SJSA1 (cell line): ENCODE results near the gene LRRN3. TPM values are rescaled to one million over a fixed set of nuclear protein-coding genes. Genes with fewer than 3 reads are reported as not detected.
"Not testable (repeated sequence)": the region's sequence is repeated elsewhere in the genome, so short reads cannot be mapped to it uniquely, and the experiment has no call there.

Experiments
- DNase-seq, 2 experiments: peaks; one replicate each; pipeline ENCODE4 v3.0.0-alpha.2; 2015 to 2020; ENCODE audit warnings: low spot score in 2 of 2, low read depth in 1 of 2
- H3K27ac ChIP-seq: fragments of 250-450 bp; sonication (Bioruptor Pico); 2 replicates; pipeline ENCODE4 v1.5.1; 2020; ENCODE audit warnings: mild to moderate bottlenecking, moderate library complexity
- H3K27me3 ChIP-seq: fragments of 250-450 bp; sonication (Bioruptor Pico); replicated peaks from 2 replicates; pipeline ENCODE4 v1.5.1; 2020; ENCODE audit warnings: mild to moderate bottlenecking, moderate library complexity
- H3K36me3 ChIP-seq: fragments of 250-450 bp; sonication (Bioruptor Pico); 2 replicates; pipeline ENCODE4 v1.5.1; 2020; ENCODE audit warnings: mild to moderate bottlenecking
- H3K4me1 ChIP-seq: fragments of 250-450 bp; sonication (Bioruptor Pico); replicated peaks from 2 replicates; pipeline ENCODE4 v1.6.1; 2021; ENCODE audit warnings: mild to moderate bottlenecking
- H3K4me3 ChIP-seq: fragments of 250-450 bp; sonication (Bioruptor Pico); 2 replicates; pipeline ENCODE4 v1.5.1; 2020; ENCODE audit warnings: mild to moderate bottlenecking
- H3K9me3 ChIP-seq: fragments of 250-450 bp; sonication (Bioruptor Pico); replicated peaks from 2 replicates; pipeline ENCODE4 v1.5.1; 2020; ENCODE audit warnings: mild to moderate bottlenecking
- total RNA-seq: library from RNA; depleted of rRNA; stranded (reverse); fragments of >200 nt; shearing (Covaris generic); gene quantifications from 2 replicates; pipeline ENCODE4 v1.2.3, GENCODE V29; 2014

Gene LRRN3
- total RNA-seq, 1 experiment from 2014 or later = not detected

- no peaks in the 10 kb centered on the region for H3K27me3 ChIP-seq
- H3K4me3 ChIP-seq = no peak overlapping the region
- H3K36me3 ChIP-seq = no peaks in the 10 kb centered on the region
- no peak for DNase-seq
- H3K4me1 ChIP-seq = peaks cover 4% of the 10 kb centered on the region; the same call in 1 of the 2 replicates
- H3K9me3 ChIP-seq = peaks cover 11% of the 10 kb centered on the region
- no peak overlapping the region for H3K27ac ChIP-seq
Measured at GRCh38 chr7:111067251-111067650, 23.7 kb upstream of the LRRN3 start.

GRCh38 chr7:111067682-111068081, 23.2 kb upstream of the LRRN3 start:
- no peak overlapping the region for H3K4me3 ChIP-seq
- peaks cover 4% of the 10 kb centered on the region; the same call in 1 of the 2 replicates for H3K4me1 ChIP-seq
- H3K9me3 ChIP-seq = peaks cover 7% of the 10 kb centered on the region; the same call in 1 of the 2 replicates
- H3K27me3 ChIP-seq = no peaks in the 10 kb centered on the region
- H3K27ac ChIP-seq = no peak overlapping the region
- no peaks in the 10 kb centered on the region for H3K36me3 ChIP-seq
- DNase-seq = no peak

GRCh38 chr7:111068618-111069017, 22.3 kb upstream of the LRRN3 start:
- no peak for DNase-seq
- Histone ChIP-seq H3K36me3 (no peaks in the 10 kb centered on the region), H3K27me3 (no peaks in the 10 kb centered on the region), H3K4me3 (no peak overlapping the region), H3K27ac (no peak overlapping the region), H3K9me3 (0 out of 2 replicates have a peak, but pooled peaks cover 3% of the 10 kb centered on the region), H3K4me1 (peaks cover 4% of the 10 kb centered on the region; the same call in 1 of the 2 replicates)

- Histone ChIP-seq H3K9me3 (0 out of 2 replicates have a peak, but pooled peaks cover 3% of the 10 kb centered on the region), H3K4me1 (peaks cover 7% of the 10 kb centered on the region; the same call in 1 of the 2 replicates), H3K4me3 (no peak overlapping the region), H3K27me3 (no peaks in the 10 kb centered on the region), H3K36me3 (no peaks in the 10 kb centered on the region), H3K27ac (no peak overlapping the region)
- no peak for DNase-seq
Measured at GRCh38 chr7:111071556-111071955, 19.4 kb upstream of the LRRN3 start.

GRCh38 chr7:111072658-111073057, 18.3 kb upstream of the LRRN3 start:
- not testable (repeated sequence) for H3K27ac ChIP-seq, DNase-seq, H3K4me1 ChIP-seq, H3K9me3 ChIP-seq, H3K27me3 ChIP-seq, H3K36me3 ChIP-seq, H3K4me3 ChIP-seq

GRCh38 chr7:111074071-111074747, 16.7 kb upstream of the LRRN3 start:
- H3K27ac ChIP-seq = no peak overlapping the region
- H3K27me3 ChIP-seq = no peaks in the 10 kb centered on the region
- H3K9me3 ChIP-seq = no peaks in the 10 kb centered on the region
- no peak overlapping the region for H3K4me3 ChIP-seq
- H3K36me3 ChIP-seq = no peaks in the 10 kb centered on the region
- H3K4me1 ChIP-seq = peaks cover 7% of the 10 kb centered on the region; the same call in 1 of the 2 replicates
- DNase-seq = no peak

- no peak for DNase-seq
- Histone ChIP-seq H3K4me1 (peaks cover 7% of the 10 kb centered on the region; the same call in 1 of the 2 replicates), H3K36me3 (no peaks in the 10 kb centered on the region), H3K4me3 (no peak overlapping the region), H3K27ac (no peak overlapping the region), H3K9me3 (no peaks in the 10 kb centered on the region), H3K27me3 (no peaks in the 10 kb centered on the region)
Measured at GRCh38 chr7:111074748-111075146, 16.2 kb upstream of the LRRN3 start.

- no peak for DNase-seq
- Histone ChIP-seq H3K4me3 (no peak overlapping the region), H3K36me3 (no peaks in the 10 kb centered on the region), H3K4me1 (peaks cover 8% of the 10 kb centered on the region), H3K9me3 (no peaks in the 10 kb centered on the region), H3K27me3 (no peaks in the 10 kb centered on the region), H3K27ac (no peak overlapping the region)
Measured at GRCh38 chr7:111075498-111075897, 15.4 kb upstream of the LRRN3 start.

GRCh38 chr7:111076205-111076604, 14.7 kb upstream of the LRRN3 start:
- DNase-seq = no peak
- Histone ChIP-seq H3K9me3 (no peaks in the 10 kb centered on the region), H3K36me3 (no peaks in the 10 kb centered on the region), H3K27me3 (no peaks in the 10 kb centered on the region), H3K27ac (no peak overlapping the region), H3K4me1 (peaks cover 15% of the 10 kb centered on the region), H3K4me3 (no peak overlapping the region)

- Histone ChIP-seq H3K27me3 (no peaks in the 10 kb centered on the region), H3K9me3 (no peaks in the 10 kb centered on the region), H3K4me3 (no peak overlapping the region), H3K4me1 (peaks cover 21% of the 10 kb centered on the region), H3K36me3 (no peaks in the 10 kb centered on the region), H3K27ac (no peak overlapping the region)
- DNase-seq = no peak
Measured at GRCh38 chr7:111077001-111077400, 13.9 kb upstream of the LRRN3 start.

GRCh38 chr7:111080495-111081105, 10.3 kb upstream of the LRRN3 start:
- H3K27me3 ChIP-seq = no peaks in the 10 kb centered on the region
- H3K4me3 ChIP-seq = no peak overlapping the region

GRCh38 chr7:111081546-111082267, 9.2 kb upstream of the LRRN3 start:
- Histone ChIP-seq H3K9me3 (no peaks in the 10 kb centered on the region), H3K4me3 (no peak overlapping the region), H3K36me3 (no peaks in the 10 kb centered on the region), H3K4me1 (peaks cover 45% of the 10 kb centered on the region), H3K27me3 (no peaks in the 10 kb centered on the region), H3K27ac (peak overlapping the region; percentile 95)
- no peak for DNase-seq

More at GRCh38 chr7:111080495-111081105, 10.3 kb upstream of the LRRN3 start:
- no peak for DNase-seq
- H3K9me3 ChIP-seq = no peaks in the 10 kb centered on the region
- no peaks in the 10 kb centered on the region for H3K36me3 ChIP-seq
- peak overlapping the region; percentile 95 for H3K27ac ChIP-seq
- H3K4me1 ChIP-seq = peaks cover 45% of the 10 kb centered on the region

- Histone ChIP-seq H3K27me3 (no peaks in the 10 kb centered on the region), H3K27ac (peak overlapping the region; percentile 95), H3K4me1 (peaks cover 45% of the 10 kb centered on the region), H3K36me3 (no peaks in the 10 kb centered on the region), H3K4me3 (no peak overlapping the region), H3K9me3 (no peaks in the 10 kb centered on the region)
- peak; percentile 61 to 88 for DNase-seq
Measured at GRCh38 chr7:111082351-111082750, 8.6 kb upstream of the LRRN3 start.

- Histone ChIP-seq H3K27me3 (no peaks in the 10 kb centered on the region), H3K4me1 (peaks cover 45% of the 10 kb centered on the region), H3K4me3 (no peak overlapping the region), H3K9me3 (no peaks in the 10 kb centered on the region), H3K36me3 (no peaks in the 10 kb centered on the region), H3K27ac (peak overlapping the region; percentile 95)
- peak; percentile 61 to 81 for DNase-seq
Measured at GRCh38 chr7:111083413-111083812, 7.5 kb upstream of the LRRN3 start.
